GM12875 (cell line): ENCODE results near the gene PRKACB.

Source experiments
- H3K4me3 ChIP-seq: one replicate; pipeline ENCODE4 v1.5.1; 2011; ENCODE audit warnings: low read depth, low read length, control low read depth
- CTCF ChIP-seq: IDR thresholded peaks from 2 replicates; pipeline ENCODE4 v1.5.1; 2011; ENCODE audit warnings: low read depth, mild to moderate bottlenecking, control low read depth, inconsistent platforms, low read length, moderate library complexity, borderline replicate concordance; ENCODE audit not compliant: insufficient read depth

The PRKACB gene

GRCh38 chr1:84190455-84190854 is 46.4 kb downstream of the PRKACB start:
- no peak overlapping the region for H3K4me3 ChIP-seq
- no peak for TF ChIP-seq CTCF

- TF ChIP-seq CTCF, result no peak
- no peak overlapping the region for H3K4me3 ChIP-seq
Measured at GRCh38 chr1:84192681-84193080, 48.6 kb downstream of the PRKACB start.

- TF ChIP-seq CTCF, result no peak
Measured at GRCh38 chr1:84198832-84199231, 54.8 kb downstream of the PRKACB start.

GRCh38 chr1:84199257-84199656 is 55.2 kb downstream of the PRKACB start:
- no peak overlapping the region for H3K4me3 ChIP-seq
- TF ChIP-seq CTCF, result no peak

More at GRCh38 chr1:84198832-84199231, 54.8 kb downstream of the PRKACB start:
- no peak overlapping the region for H3K4me3 ChIP-seq

- TF ChIP-seq CTCF, result no peak
- H3K4me3 ChIP-seq, result no peak overlapping the region
Measured at GRCh38 chr1:84202126-84202525, 58.1 kb downstream of the PRKACB start.

- TF ChIP-seq CTCF, result no peak
- no peak overlapping the region for H3K4me3 ChIP-seq
Measured at GRCh38 chr1:84206375-84206774, 62.3 kb downstream of the PRKACB start.

- no peak overlapping the region for H3K4me3 ChIP-seq
- no peak for TF ChIP-seq CTCF
Measured at GRCh38 chr1:84208935-84209334, 64.9 kb downstream of the PRKACB start.
